NCI-H2227 (cell line): ENCODE results near the gene FBXO33.

ENCODE experiments used
- DNase-seq: peaks from one replicate; lab custom pipeline; 2025; ENCODE audit not compliant: unreplicated experiment; lab: John Stamatoyannopoulos, UW

Gene FBXO33

GRCh38 chr14:39432179-39432618 lies at the start of gene FBXO33:
Gene FBXO33, minus strand, starts transcription at chr14:39432433. Its CDS starts 271 bp downstream, at chr14:39432162.
- DNase-seq, result peak; percentile 94

- DNase-seq, result no peak
Measured at GRCh38 chr14:39474416-39474911, 42.2 kb upstream of the FBXO33 start.

- DNase-seq, result no peak
Measured at GRCh38 chr14:39472078-39472477, 39.8 kb upstream of the FBXO33 start.

- no peak for DNase-seq
Measured at GRCh38 chr14:39469094-39469710, 37.0 kb upstream of the FBXO33 start.

GRCh38 chr14:39467889-39468524 lies 35.8 kb upstream of the FBXO33 start:
- DNase-seq, result no peak

- DNase-seq, result no peak
Measured at GRCh38 chr14:39459795-39460478, 27.7 kb upstream of the FBXO33 start.

GRCh38 chr14:39456702-39457250 lies 24.5 kb upstream of the FBXO33 start:
- no peak for DNase-seq

- no peak for DNase-seq
Measured at GRCh38 chr14:39454906-39455539, 22.8 kb upstream of the FBXO33 start.

GRCh38 chr14:39452680-39453079 lies 20.4 kb upstream of the FBXO33 start:
- no peak for DNase-seq

- no peak for DNase-seq
Measured at GRCh38 chr14:39451811-39452210, 19.6 kb upstream of the FBXO33 start.

GRCh38 chr14:39447175-39447661 lies 15.0 kb upstream of the FBXO33 start:
- DNase-seq, result no peak

GRCh38 chr14:39446131-39446744 lies 14.0 kb upstream of the FBXO33 start:
- no peak for DNase-seq

GRCh38 chr14:39442293-39442692 lies 10.1 kb upstream of the FBXO33 start:
- no peak for DNase-seq

GRCh38 chr14:39441805-39442204 lies 9.6 kb upstream of the FBXO33 start:
- DNase-seq, result no peak

GRCh38 chr14:39440975-39441374 lies 8.7 kb upstream of the FBXO33 start:
- no peak for DNase-seq

- no peak for DNase-seq
Measured at GRCh38 chr14:39435241-39435640, 3.0 kb upstream of the FBXO33 start.

- peak; percentile 3 for DNase-seq
Measured at GRCh38 chr14:39434401-39434800, 2.2 kb upstream of the FBXO33 start.

- no peak for DNase-seq
Measured at GRCh38 chr14:39433452-39433813, 1.2 kb upstream of the FBXO33 start.

GRCh38 chr14:39432619-39433451 lies 602 bp upstream of the FBXO33 start:
- peak; percentile 93 for DNase-seq
